GM18511 (cell line): ENCODE results near the gene GMDS.
A peak's percentile ranks its signal among the peaks of the same experiment; 100 is the strongest.

Source experiments
- ATAC-seq: cut with Tn5 transposase; IDR thresholded peaks from one replicate; pipeline ENCODE4 v1.9.1; 2021; ENCODE audit warnings: mild to moderate bottlenecking, moderate library complexity; ENCODE audit not compliant: unreplicated experiment

Gene GMDS

GRCh38 chr6:1817033-1817761 lies 428.2 kb downstream of the GMDS start:
- no peak for ATAC-seq

GRCh38 chr6:1815827-1816452 lies 429.5 kb downstream of the GMDS start:
- no peak for ATAC-seq

- ATAC-seq = no peak
Measured at GRCh38 chr6:1814279-1814678, 431.1 kb downstream of the GMDS start.

GRCh38 chr6:1812487-1812886 lies 432.9 kb downstream of the GMDS start:
- no peak for ATAC-seq

GRCh38 chr6:1812034-1812433 lies 433.4 kb downstream of the GMDS start:
- no peak for ATAC-seq

GRCh38 chr6:1810880-1811279 lies 434.5 kb downstream of the GMDS start:
- ATAC-seq = no peak

GRCh38 chr6:1809291-1809988 lies 436.0 kb downstream of the GMDS start:
- ATAC-seq = no peak

GRCh38 chr6:1806935-1807334 lies 438.5 kb downstream of the GMDS start:
- no peak for ATAC-seq

- no peak for ATAC-seq
Measured at GRCh38 chr6:1802491-1803395, 442.7 kb downstream of the GMDS start.

GRCh38 chr6:1801401-1801800 lies 444.0 kb downstream of the GMDS start:
- ATAC-seq = no peak

- no peak for ATAC-seq
Measured at GRCh38 chr6:1800845-1801244, 444.6 kb downstream of the GMDS start.

- no peak for ATAC-seq
Measured at GRCh38 chr6:1798965-1799325, 446.5 kb downstream of the GMDS start.

- ATAC-seq = no peak
Measured at GRCh38 chr6:1798303-1798964, 447.0 kb downstream of the GMDS start.

- ATAC-seq = peak; percentile 9
Measured at GRCh38 chr6:1797801-1798200, 447.6 kb downstream of the GMDS start.

GRCh38 chr6:1796706-1797529 lies 448.5 kb downstream of the GMDS start:
- ATAC-seq = peak; percentile 98

- no peak for ATAC-seq
Measured at GRCh38 chr6:1795910-1796309, 449.5 kb downstream of the GMDS start.

GRCh38 chr6:1792989-1793388 lies 452.4 kb downstream of the GMDS start:
- no peak for ATAC-seq

GRCh38 chr6:1790684-1791083 lies 454.7 kb downstream of the GMDS start:
- no peak for ATAC-seq

GRCh38 chr6:1789092-1789491 lies 456.3 kb downstream of the GMDS start:
- no peak for ATAC-seq

GRCh38 chr6:1787894-1788293 lies 457.5 kb downstream of the GMDS start:
- ATAC-seq = no peak
